Measurements from ENCODE around the gene SPOCK1. TPM values are rescaled to one million over a fixed set of nuclear protein-coding genes. Genes with fewer than 3 reads are reported as not detected.

SPOCK1 gene
- total and polyA plus RNA-seq, 12 donors, result 13.7 to 70.3 (median 28.6) TPM

DNA sequence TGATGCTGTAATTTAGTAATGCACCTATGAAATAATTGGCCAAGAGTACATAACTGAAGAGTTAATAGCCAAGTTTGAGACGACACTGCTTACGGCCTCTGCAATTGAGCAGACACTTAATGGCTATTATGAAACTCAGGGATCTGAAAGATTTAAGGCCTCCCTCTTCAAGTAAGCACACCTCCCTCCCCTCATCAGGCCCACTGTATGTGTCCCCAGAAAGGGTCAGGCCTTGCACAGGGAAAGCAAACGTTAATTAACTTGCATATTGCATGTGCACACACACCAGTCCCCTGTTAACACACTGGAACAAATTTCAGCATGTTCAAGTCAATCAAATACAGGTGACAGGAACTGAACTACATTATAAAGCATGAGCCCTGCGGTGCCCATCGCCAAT is 163.6 kb downstream of the SPOCK1 start:
- Histone ChIP-seq H3K36me3 (no peaks in the 10 kb centered on the region), H3K4me3 (no peak overlapping the region), H3K27me3 (no peaks in the 10 kb centered on the region), H3K4me1 (peaks cover 0 to 25% (median 0%) of the 10 kb centered on the region in 9 donors), H3K27ac (no peak overlapping the region), H3K9me3 (no peaks in the 10 kb centered on the region)
- 87 to 89% methylated on average over 5 of the region's 5 CpGs for WGBS, 2 donors
- TF ChIP-seq, protein P1, sequence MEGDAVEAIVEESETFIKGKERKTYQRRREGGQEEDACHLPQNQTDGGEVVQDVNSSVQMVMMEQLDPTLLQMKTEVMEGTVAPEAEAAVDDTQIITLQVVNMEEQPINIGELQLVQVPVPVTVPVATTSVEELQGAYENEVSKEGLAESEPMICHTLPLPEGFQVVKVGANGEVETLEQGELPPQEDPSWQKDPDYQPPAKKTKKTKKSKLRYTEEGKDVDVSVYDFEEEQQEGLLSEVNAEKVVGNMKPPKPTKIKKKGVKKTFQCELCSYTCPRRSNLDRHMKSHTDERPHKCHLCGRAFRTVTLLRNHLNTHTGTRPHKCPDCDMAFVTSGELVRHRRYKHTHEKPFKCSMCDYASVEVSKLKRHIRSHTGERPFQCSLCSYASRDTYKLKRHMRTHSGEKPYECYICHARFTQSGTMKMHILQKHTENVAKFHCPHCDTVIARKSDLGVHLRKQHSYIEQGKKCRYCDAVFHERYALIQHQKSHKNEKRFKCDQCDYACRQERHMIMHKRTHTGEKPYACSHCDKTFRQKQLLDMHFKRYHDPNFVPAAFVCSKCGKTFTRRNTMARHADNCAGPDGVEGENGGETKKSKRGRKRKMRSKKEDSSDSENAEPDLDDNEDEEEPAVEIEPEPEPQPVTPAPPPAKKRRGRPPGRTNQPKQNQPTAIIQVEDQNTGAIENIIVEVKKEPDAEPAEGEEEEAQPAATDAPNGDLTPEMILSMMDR (IDR thresholded peaks at IDR 0.05), result no peak
- intact Hi-C loops (cut with DNase I), result loop anchor here in 1 of 10 donors (5.0 kb wide), 1 partner anchor 267 kb away; no protein-coding TSS in a partner anchor
- DNase-seq (no peak), ATAC-seq (no peak)

DNA sequence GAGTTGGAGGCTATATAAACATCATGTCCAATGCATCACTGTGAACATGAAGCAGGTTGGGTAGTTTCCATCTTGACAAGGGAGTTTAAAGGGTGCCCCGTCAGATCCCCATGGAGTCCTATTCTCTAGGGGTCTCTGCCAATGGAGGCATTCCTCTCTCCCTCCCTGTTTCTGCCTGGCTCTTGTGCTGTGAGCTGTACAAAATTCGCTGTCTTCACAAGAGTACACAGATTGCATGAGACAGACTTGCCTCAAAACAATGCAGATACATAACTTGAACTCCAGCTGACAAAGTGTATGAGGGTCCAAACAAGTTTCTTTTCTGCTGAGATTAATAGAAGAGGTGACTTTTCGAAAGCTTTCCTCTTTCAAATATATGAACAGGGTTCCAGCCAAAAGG is 165.2 kb downstream of the SPOCK1 start:
- intact Hi-C loops (cut with DNase I), result loop anchor here in 1 of 10 donors (5.0 kb wide), 1 partner anchor 1282 kb away; no protein-coding TSS in a partner anchor

DNA sequence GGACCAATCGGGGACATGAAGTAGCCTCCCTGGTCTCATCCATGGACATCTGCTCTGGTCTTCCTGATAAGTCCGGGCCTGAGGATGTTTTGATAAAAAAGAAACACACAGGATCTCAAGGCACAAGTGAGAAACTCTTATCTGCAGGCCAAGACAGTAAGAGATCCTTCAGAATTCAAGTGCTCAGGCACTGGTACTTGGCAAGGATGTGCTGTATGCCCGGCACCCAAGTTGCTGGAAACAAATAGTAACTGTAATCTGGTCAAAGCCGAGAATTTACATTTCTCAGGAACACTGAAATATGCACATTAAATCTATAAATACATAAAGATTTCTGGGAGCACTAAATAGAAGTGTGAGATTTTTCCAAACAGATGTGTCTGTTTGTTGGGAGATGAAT is 165.7 kb downstream of the SPOCK1 start:
- Histone ChIP-seq H3K27ac (no peak overlapping the region), H3K27me3 (no peaks in the 10 kb centered on the region), H3K4me3 (no peak overlapping the region), H3K36me3 (no peaks in the 10 kb centered on the region), H3K4me1 (peaks cover 0 to 25% (median 0%) of the 10 kb centered on the region in 9 donors), H3K9me3 (no peaks in the 10 kb centered on the region)
- ATAC-seq, result no peak
- intact Hi-C loops (cut with DNase I), result loop anchor here in 1 of 10 donors (5.0 kb wide), 1 partner anchor 1281 kb away; no protein-coding TSS in a partner anchor
- 74 to 79% methylated on average over 4 of the region's 4 CpGs for WGBS, 2 donors
- no peak for DNase-seq
- TF ChIP-seq, protein P1 (IDR thresholded peaks at IDR 0.05), result no peak

More for the DNA sequence above, 165.2 kb downstream of the SPOCK1 start:
- Histone ChIP-seq H3K36me3 (no peaks in the 10 kb centered on the region), H3K4me1 (peaks cover 0 to 25% (median 0%) of the 10 kb centered on the region in 9 donors), H3K27ac (no peak overlapping the region), H3K27me3 (no peaks in the 10 kb centered on the region), H3K4me3 (no peak overlapping the region), H3K9me3 (no peaks in the 10 kb centered on the region)
- no peak for ATAC-seq
- TF ChIP-seq, protein P1 (IDR thresholded peaks at IDR 0.05), result no peak
- WGBS, 2 donors, result 85 to 87% methylated on average over 3 of the region's 3 CpGs
- DNase-seq, result no peak

DNA sequence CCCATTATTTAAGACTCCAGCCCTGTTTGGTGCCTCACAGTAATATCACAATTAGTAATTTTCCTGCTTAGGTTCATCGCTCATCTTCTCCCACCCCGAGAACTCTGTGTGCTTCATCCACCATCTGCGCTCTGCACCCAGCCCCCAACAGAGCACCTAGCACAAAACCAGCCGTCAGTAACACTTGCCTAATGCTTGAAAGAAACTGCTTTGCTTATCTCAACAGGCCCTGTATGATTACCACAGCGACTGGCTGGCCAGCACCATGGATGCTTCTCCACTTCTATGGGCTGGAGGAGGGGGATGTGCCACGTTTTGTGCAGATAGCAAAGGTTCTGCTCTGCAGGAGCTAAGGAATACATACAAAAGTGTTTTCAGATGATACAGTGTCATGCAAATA is 166.8 kb downstream of the SPOCK1 start:
- TF ChIP-seq, protein P1 (IDR thresholded peaks at IDR 0.05), result no peak
- intact Hi-C loops (cut with DNase I), result loop anchor here in 1 of 10 donors (5.0 kb wide), 1 partner anchor 1280 kb away; no protein-coding TSS in a partner anchor
- 35 to 43% methylated on average over 6 of the region's 6 CpGs for WGBS, 2 donors

More for the DNA sequence above, 166.8 kb downstream of the SPOCK1 start:
- Histone ChIP-seq H3K9me3 (no peaks in the 10 kb centered on the region), H3K4me3 (no peak overlapping the region), H3K36me3 (no peaks in the 10 kb centered on the region), H3K27ac (no peak overlapping the region), H3K27me3 (no peaks in the 10 kb centered on the region), H3K4me1 (peaks cover 0 to 25% (median 0%) of the 10 kb centered on the region in 9 donors)
- ATAC-seq (peak; percentile 43 to 94 (median 62)), DNase-seq (peak in 1 of 2 donors; percentile 28)
